Neural progenitor cell (in vitro differentiated cells): ENCODE measurements around the gene MMEL1.
"Not testable (repeated sequence)": the region's sequence is repeated elsewhere in the genome, so short reads cannot be mapped to it uniquely, and the experiment has no call there.

Source experiments
- CTCF ChIP-seq: fragments of 200-600 bp; sonication (generic); IDR thresholded peaks from 2 replicates; pipeline ENCODE4 v1.5.1; 2017; ENCODE audit warnings: antibody characterized with exemption, mild to moderate bottlenecking
- EZH2 ChIP-seq: fragments of 200-600 bp; sonication (generic); IDR thresholded peaks from 2 replicates; pipeline ENCODE4 v1.6.1; 2017; ENCODE audit warnings: antibody characterized with exemption, mild to moderate bottlenecking, moderate library complexity

- not testable (repeated sequence) for TF ChIP-seq CTCF, EZH2
Measured at GRCh38 chr1:2654443-2654948, 21.7 kb upstream of the MMEL1 start.
